ENCODE data around the gene KRT25.

The KRT25 gene

GRCh38 chr17:40755231-40755630 lies at the start of gene KRT25:
TSS of gene KRT25 (minus strand) at chr17:40755331. CDS start at chr17:40755271, 60 bp downstream.
- in situ Hi-C loops (cut with MboI; ENCODE audit: low sequenced_read_pairs) = no loop called here

GRCh38 chr17:40803617-40804082 lies 48.5 kb upstream of the KRT25 start:
- in situ Hi-C loops (cut with MboI; ENCODE audit: low sequenced_read_pairs) = no loop called here

GRCh38 chr17:40801157-40801556 lies 46.0 kb upstream of the KRT25 start:
- in situ Hi-C loops (cut with MboI; ENCODE audit: low sequenced_read_pairs) = no loop called here

GRCh38 chr17:40800381-40800780 lies 45.2 kb upstream of the KRT25 start:
- in situ Hi-C loops (cut with MboI; ENCODE audit: low sequenced_read_pairs) = no loop called here

GRCh38 chr17:40799859-40800258 lies 44.7 kb upstream of the KRT25 start, which contains the start of gene KRT28:
TSS of gene KRT28 (minus strand) at chr17:40799959. CDS start at chr17:40799893, 66 bp downstream.
- in situ Hi-C loops (cut with MboI; ENCODE audit: low sequenced_read_pairs) = no loop called here

- in situ Hi-C loops (cut with MboI; ENCODE audit: low sequenced_read_pairs) = no loop called here
Observed at GRCh38 chr17:40796846-40797245, 41.7 kb upstream of the KRT25 start.

GRCh38 chr17:40795019-40795667 lies 40.0 kb upstream of the KRT25 start:
- in situ Hi-C loops (cut with MboI; ENCODE audit: low sequenced_read_pairs) = no loop called here

GRCh38 chr17:40794466-40794865 lies 39.3 kb upstream of the KRT25 start:
- in situ Hi-C loops (cut with MboI; ENCODE audit: low sequenced_read_pairs) = no loop called here

- in situ Hi-C loops (cut with MboI; ENCODE audit: low sequenced_read_pairs) = no loop called here
Observed at GRCh38 chr17:40793832-40794231, 38.7 kb upstream of the KRT25 start.

- in situ Hi-C loops (cut with MboI; ENCODE audit: low sequenced_read_pairs) = no loop called here
Observed at GRCh38 chr17:40791787-40792436, 36.8 kb upstream of the KRT25 start.

- in situ Hi-C loops (cut with MboI; ENCODE audit: low sequenced_read_pairs) = no loop called here
Observed at GRCh38 chr17:40791111-40791510, 36.0 kb upstream of the KRT25 start.

- in situ Hi-C loops (cut with MboI; ENCODE audit: low sequenced_read_pairs) = no loop called here
Observed at GRCh38 chr17:40782450-40782849, 27.3 kb upstream of the KRT25 start, which contains the start of gene KRT27. TSS of gene KRT27 (minus strand) at chr17:40782550. CDS start at chr17:40782493, 57 bp downstream.

GRCh38 chr17:40779181-40779909 lies 24.2 kb upstream of the KRT25 start:
- in situ Hi-C loops (cut with MboI; ENCODE audit: low sequenced_read_pairs) = no loop called here

- in situ Hi-C loops (cut with MboI; ENCODE audit: low sequenced_read_pairs) = no loop called here
Observed at GRCh38 chr17:40778461-40778860, 23.3 kb upstream of the KRT25 start.

GRCh38 chr17:40777971-40778370 lies 22.8 kb upstream of the KRT25 start:
- in situ Hi-C loops (cut with MboI; ENCODE audit: low sequenced_read_pairs) = no loop called here

- in situ Hi-C loops (cut with MboI; ENCODE audit: low sequenced_read_pairs) = no loop called here
Observed at GRCh38 chr17:40777459-40777858, 22.3 kb upstream of the KRT25 start.

- in situ Hi-C loops (cut with MboI; ENCODE audit: low sequenced_read_pairs) = no loop called here
Observed at GRCh38 chr17:40775945-40776344, 20.8 kb upstream of the KRT25 start.

- in situ Hi-C loops (cut with MboI; ENCODE audit: low sequenced_read_pairs) = no loop called here
Observed at GRCh38 chr17:40772101-40772500, 17.0 kb upstream of the KRT25 start, which contains the start of gene KRT26. TSS of gene KRT26 (minus strand) at chr17:40772201. CDS start at chr17:40772113, 88 bp downstream.

- in situ Hi-C loops (cut with MboI; ENCODE audit: low sequenced_read_pairs) = no loop called here
Observed at GRCh38 chr17:40765657-40766056, 10.5 kb upstream of the KRT25 start.

- in situ Hi-C loops (cut with MboI; ENCODE audit: low sequenced_read_pairs) = no loop called here
Observed at GRCh38 chr17:40763752-40764151, 8.6 kb upstream of the KRT25 start.

Measured in hTERT RPE-1 (cell line).